HG03565 (cell line): Measurements from ENCODE around the gene INPP5A.

Experiments used
- ATAC-seq: cut with Tn5 transposase; IDR thresholded peaks from one replicate; pipeline ENCODE4 v1.9.1; 2021; ENCODE audit warnings: mild to moderate bottlenecking, moderate library complexity; ENCODE audit not compliant: unreplicated experiment

INPP5A gene

GRCh38 chr10:132653721-132654120 is 116.1 kb downstream of the INPP5A start:
- ATAC-seq = no peak

- no peak for ATAC-seq
Observed at GRCh38 chr10:132654121-132654571, 116.6 kb downstream of the INPP5A start.

GRCh38 chr10:132654708-132655661 is 117.4 kb downstream of the INPP5A start:
- ATAC-seq = peak; percentile 40

GRCh38 chr10:132655735-132656134 is 118.1 kb downstream of the INPP5A start:
- no peak for ATAC-seq

- ATAC-seq = no peak
Observed at GRCh38 chr10:132656283-132657126, 118.9 kb downstream of the INPP5A start.

- no peak for ATAC-seq
Observed at GRCh38 chr10:132657127-132657706, 119.6 kb downstream of the INPP5A start.

GRCh38 chr10:132657748-132658147 is 120.2 kb downstream of the INPP5A start:
- ATAC-seq = no peak

- no peak for ATAC-seq
Observed at GRCh38 chr10:132658546-132659205, 121.1 kb downstream of the INPP5A start.

GRCh38 chr10:132659206-132660091 is 121.9 kb downstream of the INPP5A start:
- no peak for ATAC-seq

GRCh38 chr10:132660385-132660784 is 122.8 kb downstream of the INPP5A start:
- no peak for ATAC-seq

GRCh38 chr10:132662186-132662920 is 124.8 kb downstream of the INPP5A start:
- ATAC-seq = no peak

GRCh38 chr10:132663666-132664365 is 126.2 kb downstream of the INPP5A start:
- no peak for ATAC-seq

GRCh38 chr10:132664407-132664806 is 126.8 kb downstream of the INPP5A start:
- no peak for ATAC-seq

GRCh38 chr10:132664883-132665282 is 127.3 kb downstream of the INPP5A start:
- ATAC-seq = no peak

- no peak for ATAC-seq
Observed at GRCh38 chr10:132665946-132666704, 128.5 kb downstream of the INPP5A start.

- no peak for ATAC-seq
Observed at GRCh38 chr10:132666705-132667341, 129.2 kb downstream of the INPP5A start.
